ENCODE results near the gene SMYD3.

DNA sequence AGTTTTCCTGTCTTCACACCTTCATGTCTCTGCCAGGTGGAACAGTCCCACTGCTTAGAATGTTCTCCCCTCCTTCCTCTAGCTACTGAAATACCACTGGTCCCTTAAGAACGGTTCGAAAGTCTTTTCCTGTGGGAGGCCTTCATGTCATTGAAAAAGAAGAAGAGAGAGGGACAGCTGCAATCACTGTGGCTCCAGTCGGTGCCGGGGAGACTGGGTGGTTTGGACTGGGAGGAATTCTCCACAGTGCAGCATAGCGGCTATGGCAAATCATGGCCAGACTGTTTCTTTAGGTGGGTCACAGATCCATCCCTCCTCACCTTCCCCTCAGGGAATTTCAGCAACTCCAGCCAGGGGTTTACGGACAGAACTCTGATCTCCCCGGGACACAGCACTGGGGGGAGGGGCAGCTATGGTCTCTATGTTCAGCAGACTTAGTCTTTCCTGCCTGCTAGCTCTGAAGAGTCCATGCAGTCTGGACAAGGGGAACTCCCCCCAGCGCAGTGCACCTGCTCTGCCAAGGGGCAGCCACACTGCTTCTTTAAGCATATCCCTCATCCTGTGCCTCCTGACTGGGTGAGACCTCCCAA lies 567.2 kb downstream of the SMYD3 start:
- TF ChIP-seq, protein P1, sequence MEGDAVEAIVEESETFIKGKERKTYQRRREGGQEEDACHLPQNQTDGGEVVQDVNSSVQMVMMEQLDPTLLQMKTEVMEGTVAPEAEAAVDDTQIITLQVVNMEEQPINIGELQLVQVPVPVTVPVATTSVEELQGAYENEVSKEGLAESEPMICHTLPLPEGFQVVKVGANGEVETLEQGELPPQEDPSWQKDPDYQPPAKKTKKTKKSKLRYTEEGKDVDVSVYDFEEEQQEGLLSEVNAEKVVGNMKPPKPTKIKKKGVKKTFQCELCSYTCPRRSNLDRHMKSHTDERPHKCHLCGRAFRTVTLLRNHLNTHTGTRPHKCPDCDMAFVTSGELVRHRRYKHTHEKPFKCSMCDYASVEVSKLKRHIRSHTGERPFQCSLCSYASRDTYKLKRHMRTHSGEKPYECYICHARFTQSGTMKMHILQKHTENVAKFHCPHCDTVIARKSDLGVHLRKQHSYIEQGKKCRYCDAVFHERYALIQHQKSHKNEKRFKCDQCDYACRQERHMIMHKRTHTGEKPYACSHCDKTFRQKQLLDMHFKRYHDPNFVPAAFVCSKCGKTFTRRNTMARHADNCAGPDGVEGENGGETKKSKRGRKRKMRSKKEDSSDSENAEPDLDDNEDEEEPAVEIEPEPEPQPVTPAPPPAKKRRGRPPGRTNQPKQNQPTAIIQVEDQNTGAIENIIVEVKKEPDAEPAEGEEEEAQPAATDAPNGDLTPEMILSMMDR (IDR thresholded peaks at IDR 0.05; ENCODE audit: poor library complexity): no peak
- no peak for TF ChIP-seq EZH2phosphoT487 (IDR thresholded peaks at IDR 0.05; ENCODE audit: low read depth, severe bottlenecking, unreplicated experiment)

Measured in hepatocyte (in vitro differentiated cells).